Measurements from ENCODE around the gene ATP8A2. TPM values are rescaled to one million over a fixed set of nuclear protein-coding genes. Genes with fewer than 3 reads are reported as not detected.

ATP8A2 gene
- total and polyA plus RNA-seq, 2 of the 8 experiments (the other 6 are each of a cell fraction or from before 2014, with no cell fraction given): 2.4 to 8.3 TPM

- TF ChIP-seq, protein P1, sequence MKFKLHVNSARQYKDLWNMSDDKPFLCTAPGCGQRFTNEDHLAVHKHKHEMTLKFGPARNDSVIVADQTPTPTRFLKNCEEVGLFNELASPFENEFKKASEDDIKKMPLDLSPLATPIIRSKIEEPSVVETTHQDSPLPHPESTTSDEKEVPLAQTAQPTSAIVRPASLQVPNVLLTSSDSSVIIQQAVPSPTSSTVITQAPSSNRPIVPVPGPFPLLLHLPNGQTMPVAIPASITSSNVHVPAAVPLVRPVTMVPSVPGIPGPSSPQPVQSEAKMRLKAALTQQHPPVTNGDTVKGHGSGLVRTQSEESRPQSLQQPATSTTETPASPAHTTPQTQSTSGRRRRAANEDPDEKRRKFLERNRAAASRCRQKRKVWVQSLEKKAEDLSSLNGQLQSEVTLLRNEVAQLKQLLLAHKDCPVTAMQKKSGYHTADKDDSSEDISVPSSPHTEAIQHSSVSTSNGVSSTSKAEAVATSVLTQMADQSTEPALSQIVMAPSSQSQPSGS (IDR thresholded peaks at IDR 0.05; ENCODE audit: low read length): no peak
- TF ChIP-seq TAF1 (IDR thresholded peaks at IDR 0.05; ENCODE audit: low read depth, low read length): no peak
- TF ChIP-seq ZNF274 (IDR thresholded peaks at IDR 0.05; ENCODE audit: borderline replicate concordance, extremely low read depth, low read length): no peak
Measured at GRCh38 chr13:26020891-26021290, 649.1 kb downstream of the ATP8A2 start (continued).

Data from H1 (cell line).